Stimulated activated CD4-positive, alpha-beta T cell treated with anti-CD3 and anti-CD28 coated beads, Interleukin-15, amount 100 ng/mL, for 1 hour (primary cell): ENCODE results near the gene CENPC.
"Not testable (repeated sequence)": the region's sequence is repeated elsewhere in the genome, so short reads cannot be mapped to it uniquely, and the experiment has no call there.

Source experiments
- DNase-seq, 2 donors: peaks; one replicate each; pipeline ENCODE4 v3.0.0-alpha.2; 2020; ENCODE audit warnings: low read depth in 1 of 2, low spot score in 1 of 2

Gene CENPC

GRCh38 chr4:67545199-67546003, at the start of gene CENPC:
CENPC (minus strand) TSS chr4:67545503; CDS start chr4:67545355, 148 bp downstream.
- DNase-seq: peak; percentile 77 to 82

- DNase-seq: no peak
Measured at GRCh38 chr4:67593741-67594175, 48.5 kb upstream of the CENPC start.

- DNase-seq: no peak
Measured at GRCh38 chr4:67587156-67587555, 41.9 kb upstream of the CENPC start.

GRCh38 chr4:67584496-67584895, 39.2 kb upstream of the CENPC start:
- no peak for DNase-seq

- DNase-seq: no peak
Measured at GRCh38 chr4:67581913-67582312, 36.6 kb upstream of the CENPC start.

- DNase-seq: no peak
Measured at GRCh38 chr4:67581208-67581857, 36.0 kb upstream of the CENPC start.

- DNase-seq: no peak
Measured at GRCh38 chr4:67580577-67580976, 35.3 kb upstream of the CENPC start.

- no peak for DNase-seq
Measured at GRCh38 chr4:67576538-67576937, 31.2 kb upstream of the CENPC start.

GRCh38 chr4:67576059-67576466, 30.8 kb upstream of the CENPC start:
- no peak for DNase-seq

- no peak for DNase-seq
Measured at GRCh38 chr4:67575232-67576058, 30.1 kb upstream of the CENPC start.

- DNase-seq: no peak
Measured at GRCh38 chr4:67573193-67573592, 27.9 kb upstream of the CENPC start.

GRCh38 chr4:67571975-67572374, 26.7 kb upstream of the CENPC start:
- no peak for DNase-seq

- no peak for DNase-seq
Measured at GRCh38 chr4:67570537-67570936, 25.2 kb upstream of the CENPC start.

- DNase-seq: no peak
Measured at GRCh38 chr4:67568820-67569219, 23.5 kb upstream of the CENPC start.

- DNase-seq: no peak
Measured at GRCh38 chr4:67566335-67566734, 21.0 kb upstream of the CENPC start.

GRCh38 chr4:67565284-67565683, 20.0 kb upstream of the CENPC start:
- DNase-seq: no peak

GRCh38 chr4:67558493-67558892, 13.2 kb upstream of the CENPC start, which contains the start of gene STAP1:
STAP1 (plus strand) TSS chr4:67558727; CDS start chr4:67558810, 83 bp downstream.
- DNase-seq: no peak

GRCh38 chr4:67556436-67556835, 11.1 kb upstream of the CENPC start:
- DNase-seq: no peak

- no peak for DNase-seq
Measured at GRCh38 chr4:67555447-67555846, 10.1 kb upstream of the CENPC start.

GRCh38 chr4:67554096-67554495, 8.8 kb upstream of the CENPC start:
- no peak for DNase-seq

- not testable (repeated sequence) for DNase-seq
Measured at GRCh38 chr4:67552146-67552792, 7.0 kb upstream of the CENPC start.
